VCaP (cell line): ENCODE data around the gene TRAM2.

Experiments
- H3K27ac ChIP-seq: fragments of 450-650 bp; 2 replicates; pipeline ENCODE4 v1.5.1; 2017
- CTCF ChIP-seq: fragments of 450-650 bp; conservative IDR thresholded peaks from 2 replicates; pipeline ENCODE4 v1.5.1; 2017; ENCODE audit warnings: mild to moderate bottlenecking, moderate library complexity

The TRAM2 gene

GRCh38 chr6:52533491-52533890, 43.4 kb downstream of the TRAM2 start:
- H3K27ac ChIP-seq, result no peak overlapping the region
- TF ChIP-seq CTCF, result no peak

- TF ChIP-seq CTCF, result no peak
- no peak overlapping the region for H3K27ac ChIP-seq
These were observed 44.4 kb downstream of the TRAM2 start for GRCh38 chr6:52532457-52532856.

- no peak overlapping the region for H3K27ac ChIP-seq
- no peak for TF ChIP-seq CTCF
These were observed 45.0 kb downstream of the TRAM2 start for GRCh38 chr6:52531834-52532233.

GRCh38 chr6:52531396-52531795, 45.5 kb downstream of the TRAM2 start:
- no peak overlapping the region for H3K27ac ChIP-seq
- no peak for TF ChIP-seq CTCF

- H3K27ac ChIP-seq, result no peak overlapping the region
- TF ChIP-seq CTCF, result no peak
These were observed 46.5 kb downstream of the TRAM2 start for GRCh38 chr6:52530351-52530750.

- TF ChIP-seq CTCF, result no peak
- no peak overlapping the region for H3K27ac ChIP-seq
These were observed 47.5 kb downstream of the TRAM2 start for GRCh38 chr6:52529311-52529710.

GRCh38 chr6:52527436-52527835, 49.4 kb downstream of the TRAM2 start:
- TF ChIP-seq CTCF, result no peak

GRCh38 chr6:52526634-52527033, 50.2 kb downstream of the TRAM2 start:
- H3K27ac ChIP-seq, result no peak overlapping the region
- no peak for TF ChIP-seq CTCF

More at GRCh38 chr6:52527436-52527835, 49.4 kb downstream of the TRAM2 start:
- H3K27ac ChIP-seq, result no peak overlapping the region
